WI38 (cell line): Measurements from ENCODE around the gene DENND4C.
"Not testable (repeated sequence)": the region's sequence is repeated elsewhere in the genome, so short reads cannot be mapped to it uniquely, and the experiment has no call there.

Experiments
- H3K4me3 ChIP-seq: 2 replicates; pipeline ENCODE4 v1.5.1; 2011; ENCODE audit warnings: low read depth, mild to moderate bottlenecking, control low read depth, low read length
- CTCF ChIP-seq: IDR thresholded peaks from 2 replicates; pipeline ENCODE4 v1.5.1; 2012; ENCODE audit warnings: low read depth, mild to moderate bottlenecking, control low read depth, low read length

The DENND4C gene

GRCh38 chr9:19410594-19410993, 180.1 kb downstream of the DENND4C start:
- H3K4me3 ChIP-seq = no peak overlapping the region
- no peak for TF ChIP-seq CTCF

GRCh38 chr9:19411316-19411715, 180.8 kb downstream of the DENND4C start:
- TF ChIP-seq CTCF = no peak
- H3K4me3 ChIP-seq = no peak overlapping the region

- H3K4me3 ChIP-seq = not testable (repeated sequence)
These were observed 183.0 kb downstream of the DENND4C start for GRCh38 chr9:19413456-19413855.

GRCh38 chr9:19416143-19416542, 185.7 kb downstream of the DENND4C start:
- H3K4me3 ChIP-seq = no peak overlapping the region
- no peak for TF ChIP-seq CTCF

GRCh38 chr9:19420877-19421276, 190.4 kb downstream of the DENND4C start:
- no peak overlapping the region for H3K4me3 ChIP-seq
- TF ChIP-seq CTCF = no peak
